Mucosa of rectum (tissue), 2 donors: ENCODE measurements around the gene RASAL1.

Experiments used
- H3K27ac ChIP-seq, 2 donors: one replicate each; pipeline ENCODE4 v1.7.0; 2013; ENCODE audit warnings: inconsistent platforms in 2 of 2, low read depth in 2 of 2, low read length in 2 of 2
- H3K27me3 ChIP-seq, 2 donors: one replicate each; pipeline ENCODE4 v1.7.0; 2013; ENCODE audit warnings: low read length in 2 of 2; ENCODE audit not compliant: control insufficient read depth in 2 of 2, insufficient read depth in 2 of 2
- H3K36me3 ChIP-seq, 2 donors: one replicate each; pipeline ENCODE4 v1.7.0; 2013; ENCODE audit warnings: low read length in 2 of 2; ENCODE audit not compliant: control insufficient read depth in 2 of 2, insufficient read depth in 2 of 2
- H3K4me1 ChIP-seq, 2 donors: one replicate each; pipeline ENCODE4 v1.7.0; 2013; ENCODE audit warnings: low read length in 2 of 2, mild to moderate bottlenecking in 1 of 2; ENCODE audit not compliant: control insufficient read depth in 2 of 2, insufficient read depth in 2 of 2
- H3K4me3 ChIP-seq, 2 donors: one replicate each; pipeline ENCODE4 v1.7.0; 2013; ENCODE audit warnings: low read length in 2 of 2
- H3K9ac ChIP-seq, 2 donors: one replicate each; pipeline ENCODE4 v1.7.0; 2013; ENCODE audit warnings: low read length in 2 of 2, low read depth in 1 of 2, mild to moderate bottlenecking in 1 of 2
- H3K9me3 ChIP-seq, 2 donors: one replicate each; pipeline ENCODE4 v1.7.0; 2013; ENCODE audit warnings: low read length in 2 of 2; ENCODE audit not compliant: control insufficient read depth in 2 of 2
- donor health status: healthy.
- donor health status: Normal muscosa, but diverticular disease.

Gene RASAL1

DNA sequence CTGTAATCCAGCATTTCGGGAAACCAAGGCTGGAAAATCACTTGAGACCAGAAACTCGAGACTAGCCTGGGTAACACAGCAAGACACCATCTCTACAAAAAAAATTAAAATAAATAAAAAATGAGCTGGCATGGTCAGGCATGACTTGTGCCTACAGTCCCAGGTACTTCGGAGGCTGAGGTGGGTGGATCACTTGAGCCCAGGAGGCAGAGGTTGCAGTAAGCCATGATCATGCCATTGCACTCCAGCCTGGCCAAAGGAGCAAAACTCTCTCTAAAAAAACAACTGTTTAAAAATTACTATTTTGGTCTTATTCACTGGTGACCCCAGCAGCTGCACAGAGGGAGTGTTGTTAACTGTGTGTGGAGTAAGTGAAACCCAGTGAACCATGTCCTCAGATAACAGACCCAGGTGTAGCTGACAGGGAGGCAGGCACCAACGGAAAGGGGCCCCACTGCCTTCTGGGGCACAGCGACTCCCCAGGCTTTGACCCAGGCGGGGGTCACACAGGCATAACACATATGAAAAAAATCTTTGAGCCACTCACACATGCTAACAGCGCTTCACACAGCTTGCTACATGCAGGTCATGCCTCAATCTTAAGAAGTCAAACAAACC, 37.6 kb upstream of the RASAL1 start:
- Histone ChIP-seq H3K36me3 (peaks cover 74 to 79% of the 10 kb centered on the region in 2 donors), H3K4me1 (no peaks in the 10 kb centered on the region), H3K4me3 (no peak overlapping the region), H3K9me3 (no peaks in the 10 kb centered on the region), H3K9ac (no peak overlapping the region), H3K27me3 (no peaks in the 10 kb centered on the region), H3K27ac (no peak overlapping the region)

DNA sequence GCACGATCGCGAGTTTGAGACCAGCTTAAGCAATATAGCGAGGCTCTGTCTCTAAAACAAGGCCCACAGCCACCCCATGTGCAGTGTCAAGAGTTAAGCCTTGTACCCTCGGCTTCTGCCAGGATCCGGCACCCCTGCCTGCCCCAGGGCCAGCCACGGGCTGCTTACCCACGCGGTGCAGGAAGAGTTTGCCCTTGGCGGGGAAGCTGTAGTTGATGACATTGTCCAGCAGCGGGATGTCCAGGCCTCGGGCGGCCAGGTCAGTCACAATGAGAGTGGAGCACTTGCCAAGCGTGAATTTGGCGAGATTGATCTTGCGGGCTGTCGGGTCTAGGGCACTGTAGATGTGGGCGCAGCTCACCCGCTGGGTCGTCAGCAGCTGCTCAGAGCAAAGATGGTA, 36.6 kb upstream of the RASAL1 start:
- no peaks in the 10 kb centered on the region for H3K27me3 ChIP-seq
- no peaks in the 10 kb centered on the region for H3K9me3 ChIP-seq
- peaks cover 66 to 76% of the 10 kb centered on the region in 2 donors for H3K36me3 ChIP-seq
- no peak overlapping the region for H3K27ac ChIP-seq
- H3K4me3 ChIP-seq, result no peak overlapping the region
- H3K4me1 ChIP-seq, result no peaks in the 10 kb centered on the region
- no peak overlapping the region for H3K9ac ChIP-seq

- Histone ChIP-seq H3K36me3 (peaks cover 64 to 75% of the 10 kb centered on the region in 2 donors), H3K4me3 (no peak overlapping the region), H3K27ac (no peak overlapping the region), H3K9ac (no peak overlapping the region), H3K4me1 (no peaks in the 10 kb centered on the region), H3K27me3 (no peaks in the 10 kb centered on the region), H3K9me3 (no peaks in the 10 kb centered on the region)
Measured at GRCh38 chr12:113171543-113171942, 36.0 kb upstream of the RASAL1 start.

GRCh38 chr12:113170926-113171325, 35.4 kb upstream of the RASAL1 start:
- Histone ChIP-seq H3K4me1 (no peaks in the 10 kb centered on the region), H3K36me3 (peaks cover 69 to 78% of the 10 kb centered on the region in 2 donors), H3K9me3 (no peaks in the 10 kb centered on the region), H3K9ac (no peak overlapping the region), H3K27me3 (no peaks in the 10 kb centered on the region), H3K27ac (no peak overlapping the region), H3K4me3 (no peak overlapping the region)

DNA sequence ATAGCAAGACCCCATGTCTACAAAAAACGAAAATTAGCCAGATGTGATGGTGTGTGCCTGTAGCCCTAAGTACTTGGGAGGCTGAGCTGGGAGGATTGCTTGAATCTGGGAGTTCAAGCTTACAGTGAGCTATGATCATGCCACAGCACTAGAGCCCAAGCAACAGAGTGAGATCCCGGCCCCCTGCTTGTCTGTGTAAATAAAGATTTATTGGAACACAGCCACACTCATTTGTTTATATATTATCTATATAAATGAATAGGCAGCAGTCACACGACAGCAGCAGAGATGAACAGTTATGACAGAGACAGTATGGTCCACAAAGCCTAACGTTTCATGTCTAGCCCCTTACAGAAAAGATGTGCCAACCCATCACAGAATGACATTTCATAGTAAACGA, 34.9 kb upstream of the RASAL1 start:
- peaks cover 74 to 82% of the 10 kb centered on the region in 2 donors for H3K36me3 ChIP-seq
- no peaks in the 10 kb centered on the region for H3K4me1 ChIP-seq
- no peaks in the 10 kb centered on the region for H3K9me3 ChIP-seq
- H3K4me3 ChIP-seq, result no peak overlapping the region
- H3K27me3 ChIP-seq, result no peaks in the 10 kb centered on the region
- H3K9ac ChIP-seq, result no peak overlapping the region
- H3K27ac ChIP-seq, result no peak overlapping the region

DNA sequence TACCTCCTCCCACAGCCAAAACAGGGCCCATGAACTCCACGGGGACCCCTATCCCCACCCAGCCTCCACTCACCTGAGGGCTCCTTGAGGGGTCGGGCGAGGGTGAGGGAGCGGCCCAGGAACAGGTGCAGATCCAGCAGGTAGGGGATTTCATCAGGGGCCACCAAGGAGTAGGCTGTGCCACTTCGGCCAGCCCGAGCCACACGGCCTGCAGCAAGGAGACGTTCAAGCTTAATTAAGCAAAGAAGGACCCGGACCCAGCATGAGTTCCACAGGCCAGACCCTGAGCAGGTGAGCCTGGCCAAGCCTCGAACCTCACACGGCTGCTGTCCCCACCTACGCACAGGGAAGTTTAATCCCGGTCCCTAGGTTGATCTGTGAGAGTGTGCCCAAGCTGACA, 34.1 kb upstream of the RASAL1 start:
- Histone ChIP-seq H3K9me3 (no peaks in the 10 kb centered on the region), H3K36me3 (peaks cover 78 to 88% of the 10 kb centered on the region in 2 donors), H3K9ac (no peak overlapping the region), H3K27ac (no peak overlapping the region), H3K27me3 (no peaks in the 10 kb centered on the region), H3K4me3 (no peak overlapping the region), H3K4me1 (no peaks in the 10 kb centered on the region)

DNA sequence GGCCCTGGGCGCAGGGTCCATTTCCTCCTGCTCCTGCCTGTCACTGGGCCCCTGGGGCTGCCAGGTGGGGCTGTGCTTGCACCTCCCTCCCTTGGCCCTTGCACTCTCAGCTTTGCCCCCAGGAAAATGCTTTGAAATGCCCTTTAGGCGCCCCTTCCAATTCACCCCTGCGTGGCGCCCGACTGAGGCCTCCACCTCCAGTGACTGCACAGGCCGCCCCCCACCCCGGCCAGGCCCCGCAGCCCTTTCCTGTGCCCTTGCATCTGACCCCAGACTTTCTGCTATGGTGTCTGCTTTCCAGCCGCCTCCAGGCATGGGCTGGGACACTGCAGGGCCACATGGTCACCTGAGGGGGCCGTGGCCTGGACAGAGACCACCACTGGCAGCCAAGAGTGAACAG, 32.3 kb upstream of the RASAL1 start:
- Histone ChIP-seq H3K27me3 (no peaks in the 10 kb centered on the region), H3K4me1 (no peaks in the 10 kb centered on the region), H3K9ac (no peak overlapping the region), H3K36me3 (peaks cover 69 to 85% of the 10 kb centered on the region in 2 donors), H3K27ac (no peak overlapping the region), H3K4me3 (no peak overlapping the region), H3K9me3 (no peaks in the 10 kb centered on the region)

- Histone ChIP-seq H3K9me3 (no peaks in the 10 kb centered on the region), H3K36me3 (peaks cover 61 to 78% of the 10 kb centered on the region in 2 donors), H3K27ac (no peak overlapping the region), H3K4me1 (no peaks in the 10 kb centered on the region), H3K9ac (no peak overlapping the region), H3K27me3 (no peaks in the 10 kb centered on the region), H3K4me3 (no peak overlapping the region)
Measured at GRCh38 chr12:113165521-113166450, 30.2 kb upstream of the RASAL1 start.

GRCh38 chr12:113164014-113164413, 28.5 kb upstream of the RASAL1 start:
- Histone ChIP-seq H3K4me1 (no peaks in the 10 kb centered on the region), H3K36me3 (peaks cover 61 to 81% of the 10 kb centered on the region in 2 donors), H3K4me3 (no peak overlapping the region), H3K27ac (no peak overlapping the region), H3K9me3 (no peaks in the 10 kb centered on the region), H3K27me3 (no peaks in the 10 kb centered on the region), H3K9ac (no peak overlapping the region)

DNA sequence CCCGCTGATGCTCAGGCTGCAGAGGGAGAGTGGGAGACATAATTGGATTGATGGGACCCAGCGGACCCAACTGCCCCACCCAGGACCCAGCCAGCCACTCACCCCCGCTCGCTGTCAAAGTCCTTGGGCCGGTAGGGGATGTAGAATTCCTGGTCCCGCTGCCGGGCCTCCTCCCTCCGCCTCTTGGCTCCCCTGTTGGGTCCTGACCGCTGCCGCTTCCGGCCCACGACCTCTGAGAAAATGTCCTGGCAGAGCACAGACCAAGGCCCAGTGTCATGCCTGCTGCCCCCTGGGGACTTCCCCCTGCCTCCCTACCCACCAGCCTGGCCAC, 27.4 kb upstream of the RASAL1 start:
- H3K9ac ChIP-seq, result no peak overlapping the region
- H3K27ac ChIP-seq, result no peak overlapping the region
- no peak overlapping the region for H3K4me3 ChIP-seq
- no peaks in the 10 kb centered on the region for H3K9me3 ChIP-seq
- H3K36me3 ChIP-seq, result peaks cover 56 to 82% of the 10 kb centered on the region in 2 donors
- no peaks in the 10 kb centered on the region for H3K4me1 ChIP-seq
- no peaks in the 10 kb centered on the region for H3K27me3 ChIP-seq
